RPMI7951 (cell line): ENCODE data around the gene PPP6C. TPM values are rescaled to one million over a fixed set of nuclear protein-coding genes. Genes with fewer than 3 reads are reported as not detected.
A peak's percentile ranks its signal among the peaks of the same experiment; 100 is the strongest.
"Not testable (repeated sequence)": the region's sequence is repeated elsewhere in the genome, so short reads cannot be mapped to it uniquely, and the experiment has no call there.

Experiments
- DNase-seq: peaks from one replicate; pipeline ENCODE4 v3.0.0-alpha.2; 2012; ENCODE audit warnings: low read depth
- total RNA-seq: library from RNA; depleted of rRNA; stranded (reverse); fragments of >200 nt; shearing (Covaris generic); gene quantifications from 2 replicates; pipeline ENCODE4 v1.2.3, GENCODE V29; 2014

Gene PPP6C
- total RNA-seq, 1 experiment from 2014 or later = 38.3 TPM

DNA sequence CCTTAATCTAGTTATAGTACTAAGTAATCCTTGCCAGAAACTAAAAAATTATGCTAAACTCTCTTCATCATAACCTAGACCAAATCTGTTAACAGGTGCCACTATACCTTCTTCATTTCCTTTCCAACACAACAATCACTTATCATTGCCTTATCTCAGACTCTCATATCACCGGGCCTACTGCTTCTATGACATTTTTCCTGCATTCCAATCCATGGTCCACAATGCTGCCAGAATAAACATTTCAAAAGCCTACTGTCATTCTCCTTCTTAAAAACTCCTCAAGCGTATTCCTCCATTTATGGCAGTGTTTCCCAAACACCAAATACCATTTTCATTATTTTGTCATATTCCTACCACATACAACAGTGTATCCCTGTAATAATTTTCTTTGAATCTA lies 6.5 kb downstream of the PPP6C start:
- DNase-seq = no peak

GRCh38 chr9:125181756-125182155 lies 7.8 kb downstream of the PPP6C start:
- not testable (repeated sequence) for DNase-seq

DNA sequence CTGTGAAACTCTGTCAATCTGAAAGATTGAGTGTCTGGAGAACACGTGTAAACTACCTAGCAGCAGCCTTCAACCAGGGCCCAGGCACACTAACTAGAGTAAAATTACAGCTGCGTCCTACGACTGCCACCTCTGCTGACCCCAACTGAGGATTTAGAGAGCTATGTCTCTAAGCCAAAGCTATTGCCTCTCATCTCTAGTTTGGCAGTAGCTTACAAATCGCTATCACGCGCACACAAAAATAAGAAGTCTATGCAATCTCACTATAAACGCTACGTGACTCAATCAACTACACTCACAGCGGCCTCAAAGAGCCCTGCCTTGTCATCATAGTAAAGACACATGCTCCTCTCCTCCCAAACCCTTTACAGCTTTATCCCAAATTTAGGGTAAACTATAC lies 8.7 kb downstream of the PPP6C start:
- no peak for DNase-seq

DNA sequence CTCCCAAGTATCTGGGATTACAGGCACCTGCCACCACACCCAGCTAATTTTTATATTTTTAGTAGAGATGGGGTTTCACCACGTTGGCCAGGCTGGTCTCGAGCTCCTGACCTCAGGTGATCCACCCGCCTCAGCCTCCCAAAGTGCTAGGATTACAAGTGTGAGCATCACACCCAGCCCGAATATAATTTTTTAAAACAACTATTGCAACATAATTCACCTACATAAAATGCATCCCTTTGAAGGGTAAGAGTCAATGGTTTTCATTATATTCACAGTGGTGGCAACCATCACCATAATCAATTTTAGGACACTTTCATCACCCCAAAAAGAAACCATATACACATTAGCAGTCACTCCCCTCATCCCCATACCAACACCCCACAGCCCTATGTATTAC lies 9.8 kb downstream of the PPP6C start:
- DNase-seq = not testable (repeated sequence)

DNA sequence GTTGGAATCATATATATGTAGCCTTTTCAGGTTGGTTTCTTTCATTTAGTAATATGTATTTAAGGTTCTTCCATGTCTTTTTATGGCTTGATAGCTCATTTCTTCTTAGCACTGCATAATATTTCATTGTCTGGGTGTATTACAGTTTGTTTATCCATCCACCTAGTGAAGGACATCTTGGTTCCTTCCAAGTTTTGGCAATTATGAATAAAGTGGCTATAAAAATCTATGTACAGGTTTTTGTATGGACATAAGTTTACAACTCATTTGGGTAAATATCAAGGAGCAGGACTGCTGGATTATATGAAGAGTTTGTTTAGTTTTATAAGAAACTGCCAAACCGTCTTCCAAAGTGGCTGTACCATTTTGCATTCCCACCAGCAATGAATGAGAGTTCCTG lies 11.7 kb downstream of the PPP6C start:
- no peak for DNase-seq

DNA sequence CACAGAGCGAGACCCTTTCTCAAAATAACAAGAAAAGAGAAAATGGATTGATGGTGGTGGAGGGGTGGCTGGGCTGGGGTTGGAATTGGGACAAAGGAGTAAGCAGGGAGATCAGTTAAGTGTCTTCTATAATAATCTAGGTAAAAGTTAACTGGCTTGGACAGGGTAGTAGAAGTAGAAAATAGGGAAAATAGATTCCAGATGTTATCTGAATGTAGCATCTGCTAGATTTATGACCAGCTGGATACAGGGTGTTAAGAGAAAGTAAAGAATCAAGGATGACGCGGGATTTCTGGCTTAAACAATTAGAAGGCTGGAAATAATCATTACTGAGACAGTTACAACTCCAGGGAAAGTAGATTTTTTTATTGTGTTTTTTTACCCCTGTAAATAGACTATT lies 13.0 kb downstream of the PPP6C start:
- no peak for DNase-seq

DNA sequence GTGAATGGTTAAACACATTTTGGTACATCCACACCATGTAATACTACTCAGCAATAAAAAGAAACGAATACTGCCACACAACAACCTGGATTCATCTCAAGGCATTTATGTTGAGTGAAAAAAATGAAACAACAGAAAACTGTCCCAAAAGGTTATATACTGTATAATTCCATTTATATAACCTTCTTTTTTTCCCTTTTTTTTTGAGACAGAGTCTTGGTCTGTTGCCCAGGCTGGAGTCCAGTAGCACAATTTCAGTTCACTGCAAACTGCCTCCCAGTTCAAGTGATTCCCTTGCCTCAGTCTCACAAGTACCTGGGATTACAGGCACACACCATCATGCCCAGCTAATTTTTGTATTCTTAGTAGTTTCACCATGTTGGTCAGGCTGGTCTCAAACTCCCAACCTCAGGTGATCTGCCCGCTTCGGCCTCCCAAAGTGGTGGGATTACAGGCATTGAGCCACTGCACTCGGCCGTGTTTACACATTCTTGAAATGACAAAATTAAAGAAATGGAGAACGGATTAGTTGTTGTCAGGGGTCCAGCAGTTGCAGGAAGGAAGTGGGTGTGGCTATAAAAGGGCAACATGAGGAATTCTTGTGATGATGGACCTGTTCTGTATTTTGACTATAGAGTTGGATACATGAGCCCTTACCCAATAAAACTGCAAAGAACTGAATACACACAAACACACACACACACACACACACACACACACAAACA lies 17.4 kb downstream of the PPP6C start:
- no peak for DNase-seq

DNA sequence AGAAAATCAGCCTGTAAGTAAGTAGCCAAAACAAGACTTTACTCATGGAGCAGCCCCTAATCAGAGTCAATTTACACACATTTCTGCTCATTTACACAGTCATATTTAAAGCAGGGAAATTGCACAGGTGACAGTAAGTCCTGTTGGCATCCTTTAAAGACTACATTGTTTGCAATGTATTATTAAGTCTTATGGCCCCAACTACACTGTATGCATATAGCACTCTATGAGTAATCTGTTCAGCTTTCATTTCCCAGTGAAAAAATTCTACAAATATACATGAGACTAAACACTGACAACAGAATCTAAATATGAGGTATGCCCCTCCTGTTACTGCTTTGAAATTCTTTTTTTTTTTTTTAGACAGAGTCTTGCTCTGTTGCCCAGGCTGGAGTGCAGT lies 19.7 kb downstream of the PPP6C start:
- no peak for DNase-seq

DNA sequence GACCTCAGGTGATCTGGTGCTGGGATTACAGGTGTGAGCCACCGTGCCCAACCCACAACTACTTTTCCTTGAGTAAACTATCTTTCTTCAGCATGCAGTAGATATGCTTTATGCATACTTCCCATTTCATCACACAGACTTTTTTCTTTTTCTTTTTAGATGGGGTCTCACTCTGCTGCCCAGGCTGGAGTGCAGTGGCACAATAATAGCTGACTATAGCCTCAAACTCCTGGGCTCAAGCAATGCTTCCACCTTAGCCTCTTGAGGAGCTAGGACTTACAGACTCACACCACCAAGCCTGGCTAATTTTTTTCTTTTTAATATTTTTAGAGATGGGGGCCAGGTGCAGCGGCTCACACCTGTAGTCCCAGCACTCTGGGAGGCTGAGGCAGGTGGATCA lies 22.8 kb downstream of the PPP6C start:
- DNase-seq = no peak

GRCh38 chr9:125162891-125163290 lies 26.7 kb downstream of the PPP6C start:
- not testable (repeated sequence) for DNase-seq

GRCh38 chr9:125161284-125161918 lies 28.2 kb downstream of the PPP6C start:
- no peak for DNase-seq

- no peak for DNase-seq
Measured at GRCh38 chr9:125160750-125161149, 28.9 kb downstream of the PPP6C start.

DNA sequence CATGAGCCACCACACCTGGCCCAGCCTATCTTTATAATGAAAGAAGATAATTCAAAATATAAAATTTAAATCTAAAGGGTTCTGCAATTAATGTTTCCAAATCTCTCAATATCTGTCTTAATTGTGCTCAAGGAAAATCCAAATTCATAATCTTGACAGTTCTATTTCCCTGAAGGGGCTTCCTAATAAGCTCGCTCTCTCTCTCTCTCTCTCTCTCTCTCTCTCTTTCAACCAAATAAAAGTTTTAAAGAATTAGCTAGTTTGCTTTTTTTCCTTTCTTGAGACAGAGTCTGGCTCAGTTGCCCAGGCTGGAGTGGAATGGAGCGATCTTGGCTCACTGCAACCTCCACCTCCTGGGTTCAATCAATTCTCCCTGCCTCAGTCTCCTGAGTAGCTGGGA lies 33.1 kb downstream of the PPP6C start:
- no peak for DNase-seq

DNA sequence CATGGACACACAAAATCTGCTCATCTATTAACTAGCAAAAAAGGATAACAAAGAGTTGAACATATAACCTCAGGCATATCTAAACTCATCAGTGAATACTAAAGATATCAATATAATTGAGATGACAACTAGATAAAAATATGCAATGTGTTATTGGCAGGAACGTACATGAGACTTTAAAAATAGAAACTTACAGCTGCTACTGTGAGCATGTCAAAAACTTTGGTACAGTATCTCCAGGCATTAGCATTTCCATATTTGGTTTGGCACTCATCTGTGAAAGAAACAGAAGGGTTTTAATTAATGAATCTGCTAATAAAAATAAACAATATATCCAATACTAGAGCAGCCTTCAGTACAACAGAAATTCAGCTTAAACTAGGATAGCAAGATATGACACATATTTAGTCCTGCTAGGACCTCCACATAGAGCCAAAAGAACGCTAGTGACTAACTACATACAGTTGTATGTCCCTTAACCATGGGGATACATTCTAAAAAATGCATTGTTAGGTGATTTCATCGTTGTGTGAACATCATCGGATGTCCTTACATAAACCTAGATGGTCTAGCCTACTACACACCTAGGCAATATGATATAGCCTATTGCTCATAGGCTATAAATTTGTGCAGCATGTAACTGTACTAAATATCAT lies 35.8 kb downstream of the PPP6C start:
- DNase-seq = no peak

- no peak for DNase-seq
Measured at GRCh38 chr9:125151730-125152129, 37.9 kb downstream of the PPP6C start.

DNA sequence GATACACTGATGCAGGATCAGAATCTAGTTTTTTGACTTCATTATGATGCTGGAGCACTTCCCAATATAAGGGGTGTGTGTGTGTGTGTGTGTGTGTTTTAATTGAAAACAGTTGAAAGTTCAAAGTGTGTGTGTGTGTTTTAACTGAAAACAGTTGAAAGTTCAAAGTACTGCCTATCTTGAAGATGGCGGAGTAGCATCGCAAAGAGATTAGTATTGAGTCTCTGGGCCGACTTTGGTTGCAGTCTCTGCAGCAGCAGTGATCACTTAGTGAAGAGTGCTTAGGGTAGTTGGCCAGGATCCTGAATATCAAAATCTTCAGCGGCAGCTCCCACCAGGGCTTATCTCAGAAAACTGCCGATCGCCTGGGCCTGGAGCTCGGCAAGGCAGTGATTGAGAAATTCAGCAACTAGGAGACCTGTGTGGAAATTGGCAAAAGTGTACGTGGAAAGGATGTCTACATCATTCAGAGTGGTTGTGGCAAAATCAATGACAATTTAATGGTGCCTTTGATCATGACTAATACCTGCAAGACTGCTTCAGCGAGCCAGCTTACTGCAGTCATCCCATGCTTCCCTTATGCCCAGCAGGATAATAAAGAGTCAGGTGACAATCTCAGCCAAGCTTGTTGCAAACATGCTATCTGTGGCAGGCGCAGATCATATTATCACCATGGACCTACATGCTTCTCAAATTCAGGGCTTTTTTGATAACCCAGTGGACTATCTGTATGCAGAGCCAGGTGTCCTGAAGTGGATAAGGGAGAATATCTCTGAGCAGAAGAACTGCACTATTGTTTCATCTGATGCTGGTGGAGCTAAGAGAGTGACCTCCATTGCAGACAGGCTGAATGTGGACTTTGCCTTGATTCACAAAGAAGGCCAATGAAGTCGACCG lies 39.0 kb downstream of the PPP6C start:
- no peak for DNase-seq

- DNase-seq = no peak
Measured at GRCh38 chr9:125147401-125147951, 42.1 kb downstream of the PPP6C start.

- DNase-seq = no peak
Measured at GRCh38 chr9:125146247-125146646, 43.4 kb downstream of the PPP6C start.

- no peak for DNase-seq
Measured at GRCh38 chr9:125145425-125145824, 44.2 kb downstream of the PPP6C start.

- DNase-seq = peak; percentile 97
Measured at GRCh38 chr9:125143377-125144090, 46.1 kb downstream of the PPP6C start, which contains the start of gene SCAI. TSS of gene SCAI (minus strand) at chr9:125143528. CDS start at chr9:125143437, 91 bp downstream.
